ENCODE results near the gene ZNF827. TPM values are rescaled to one million over a fixed set of nuclear protein-coding genes. Genes with fewer than 3 reads are reported as not detected.

ZNF827 gene
- total and polyA plus RNA-seq, 2 experiments from 2014 or later, result 7.8 to 17.5 TPM

- 16% methylated on average over 2 of the region's 2 CpGs for WGBS (ENCODE audit: low lambda C conversion rate, missing lambda C conversion rate)
- H2AFZ ChIP-seq, result peak overlapping the region; percentile 70
- no peaks in the 10 kb centered on the region for H3K27me3 ChIP-seq
- TF ChIP-seq, protein P1, sequence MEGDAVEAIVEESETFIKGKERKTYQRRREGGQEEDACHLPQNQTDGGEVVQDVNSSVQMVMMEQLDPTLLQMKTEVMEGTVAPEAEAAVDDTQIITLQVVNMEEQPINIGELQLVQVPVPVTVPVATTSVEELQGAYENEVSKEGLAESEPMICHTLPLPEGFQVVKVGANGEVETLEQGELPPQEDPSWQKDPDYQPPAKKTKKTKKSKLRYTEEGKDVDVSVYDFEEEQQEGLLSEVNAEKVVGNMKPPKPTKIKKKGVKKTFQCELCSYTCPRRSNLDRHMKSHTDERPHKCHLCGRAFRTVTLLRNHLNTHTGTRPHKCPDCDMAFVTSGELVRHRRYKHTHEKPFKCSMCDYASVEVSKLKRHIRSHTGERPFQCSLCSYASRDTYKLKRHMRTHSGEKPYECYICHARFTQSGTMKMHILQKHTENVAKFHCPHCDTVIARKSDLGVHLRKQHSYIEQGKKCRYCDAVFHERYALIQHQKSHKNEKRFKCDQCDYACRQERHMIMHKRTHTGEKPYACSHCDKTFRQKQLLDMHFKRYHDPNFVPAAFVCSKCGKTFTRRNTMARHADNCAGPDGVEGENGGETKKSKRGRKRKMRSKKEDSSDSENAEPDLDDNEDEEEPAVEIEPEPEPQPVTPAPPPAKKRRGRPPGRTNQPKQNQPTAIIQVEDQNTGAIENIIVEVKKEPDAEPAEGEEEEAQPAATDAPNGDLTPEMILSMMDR (IDR thresholded peaks at IDR 0.05; ENCODE audit: poor library complexity), result no peak
- TF ChIP-seq EZH2 (IDR thresholded peaks at IDR 0.05; ENCODE audit: borderline replicate concordance) (no peak), EZH2phosphoT487 (IDR thresholded peaks at IDR 0.05; ENCODE audit: low read depth, severe bottlenecking, unreplicated experiment) (no peak)
- H4K20me1 ChIP-seq (ENCODE audit: insufficient read depth, poor library complexity, severe bottlenecking), result no peaks in the 10 kb centered on the region
- no peaks in the 10 kb centered on the region for H3K9me3 ChIP-seq (ENCODE audit: low read depth)
- H3K4me1 ChIP-seq (ENCODE audit: insufficient read depth), result peaks cover 11% of the 10 kb centered on the region
- H3K9me2 ChIP-seq (replicated peaks; ENCODE audit: insufficient read depth), result no peaks in the 10 kb centered on the region
- peak overlapping the region; percentile 99 for H3K27ac ChIP-seq
- no peak for DNase-seq (ENCODE audit: low spot score)
- no peaks in the 10 kb centered on the region for H3K36me3 ChIP-seq (replicated peaks; ENCODE audit: insufficient read depth, low read depth)
- peaks cover 18% of the 10 kb centered on the region for H3K79me2 ChIP-seq
- H3K4me2 ChIP-seq, result peak overlapping the region; percentile 77
- peak overlapping the region; percentile 92 for H3K4me3 ChIP-seq
Measured at GRCh38 chr4:145939441-145939750, 773 bp upstream of the ZNF827 start.

- 0% methylated on average over 15 of the region's 18 CpGs for whole genome bisulfite sequencing (ENCODE audit: low lambda C conversion rate, missing lambda C conversion rate)
- Histone ChIP-seq H3K36me3 (replicated peaks; ENCODE audit: insufficient read depth, low read depth) (no peaks in the 10 kb centered on the region), H3K9me2 (replicated peaks; ENCODE audit: insufficient read depth) (no peaks in the 10 kb centered on the region), H3K27me3 (no peaks in the 10 kb centered on the region), H4K20me1 (ENCODE audit: insufficient read depth, poor library complexity, severe bottlenecking) (peaks cover 1% of the 10 kb centered on the region), H2AFZ (peak overlapping the region; percentile 70), H3K4me1 (ENCODE audit: insufficient read depth) (peaks cover 20% of the 10 kb centered on the region), H3K9me3 (ENCODE audit: low read depth) (no peaks in the 10 kb centered on the region), H3K4me3 (peak overlapping the region; percentile 92), H3K79me2 (peaks cover 31% of the 10 kb centered on the region), H3K4me2 (peak overlapping the region; percentile 77), H3K27ac (peak overlapping the region; percentile 99)
- TF ChIP-seq EZH2phosphoT487 (IDR thresholded peaks at IDR 0.05; ENCODE audit: low read depth, severe bottlenecking, unreplicated experiment) (no peak), EZH2 (IDR thresholded peaks at IDR 0.05; ENCODE audit: borderline replicate concordance) (no peak)
- TF ChIP-seq, protein P1 (IDR thresholded peaks at IDR 0.05; ENCODE audit: poor library complexity), result no peak
- DNase-seq (ENCODE audit: low spot score), result peak; percentile 63
Measured at GRCh38 chr4:145937971-145938611, 532 bp downstream of the ZNF827 start.

DNA sequence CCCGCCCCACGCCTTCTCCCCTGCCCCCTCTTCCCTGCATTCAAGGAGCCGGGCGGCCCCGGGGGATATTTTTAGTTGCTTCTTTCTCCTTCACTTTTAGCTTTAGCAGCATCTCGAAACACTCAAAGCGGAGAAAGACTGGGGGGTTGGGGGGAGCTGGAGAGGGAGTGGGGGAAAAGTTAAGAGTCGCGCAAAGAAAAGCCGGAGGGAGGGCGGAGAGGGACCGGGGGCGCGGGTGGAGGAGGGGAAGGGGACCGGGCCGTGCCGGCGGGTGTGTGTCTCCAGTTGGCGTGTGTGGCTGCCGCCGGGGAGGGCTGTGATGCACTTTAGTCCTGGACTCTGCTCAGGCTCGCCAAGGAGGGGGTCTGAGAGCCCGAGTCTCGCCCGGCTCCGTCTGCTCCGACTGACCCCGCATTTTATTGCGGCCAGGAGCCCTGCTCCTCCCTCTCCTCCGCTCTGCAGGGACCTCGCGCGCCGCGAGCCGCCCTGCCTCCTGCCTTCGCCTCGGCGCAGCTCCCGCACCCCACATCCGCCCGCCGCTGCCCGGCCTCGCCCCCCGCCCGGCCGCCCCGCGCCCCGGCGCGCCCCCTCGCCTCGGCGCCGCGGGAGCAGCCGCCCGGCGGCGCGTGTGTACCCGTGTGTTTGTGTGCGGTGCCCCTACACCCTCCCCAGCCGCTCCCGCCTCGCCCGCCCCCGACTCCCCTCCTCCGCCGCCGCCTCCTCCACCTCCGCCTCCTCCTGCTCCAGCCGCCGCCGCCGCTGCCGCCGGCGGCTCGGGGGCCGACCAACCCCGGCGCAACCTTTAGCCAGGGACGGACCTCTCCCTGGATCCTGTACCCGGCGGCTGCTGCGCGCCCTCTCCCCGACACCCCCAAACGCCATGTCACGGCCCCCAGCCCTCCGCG is 1.4 kb downstream of the ZNF827 start:
- 5% methylated on average over 14 of the region's 95 CpGs for WGBS (ENCODE audit: low lambda C conversion rate, missing lambda C conversion rate)
- Histone ChIP-seq H3K9me3 (ENCODE audit: low read depth) (no peaks in the 10 kb centered on the region), H3K9me2 (replicated peaks; ENCODE audit: insufficient read depth) (no peaks in the 10 kb centered on the region), H3K27ac (peak overlapping the region; percentile 99), H2AFZ (peak overlapping the region; percentile 80), H3K4me1 (ENCODE audit: insufficient read depth) (peaks cover 20% of the 10 kb centered on the region), H3K79me2 (peaks cover 39% of the 10 kb centered on the region), H3K36me3 (replicated peaks; ENCODE audit: insufficient read depth, low read depth) (no peaks in the 10 kb centered on the region), H4K20me1 (ENCODE audit: insufficient read depth, poor library complexity, severe bottlenecking) (peaks cover 5% of the 10 kb centered on the region), H3K4me2 (peak overlapping the region; percentile 91), H3K27me3 (no peaks in the 10 kb centered on the region), H3K4me3 (peak overlapping the region; percentile 95)
- TF ChIP-seq EZH2 (IDR thresholded peaks at IDR 0.05; ENCODE audit: borderline replicate concordance) (no peak), EZH2phosphoT487 (IDR thresholded peaks at IDR 0.05; ENCODE audit: low read depth, severe bottlenecking, unreplicated experiment) (no peak)
- TF ChIP-seq, protein P1 (IDR thresholded peaks at IDR 0.05; ENCODE audit: poor library complexity), result no peak
- DNase-seq (ENCODE audit: low spot score), result peak; percentile 86
